Tibial nerve (tissue), 4 donors: ENCODE data around the gene SNX19. TPM values are rescaled to one million over a fixed set of nuclear protein-coding genes. Genes with fewer than 3 reads are reported as not detected.

Experiments used
- DNase-seq, 2 donors: peaks; one replicate each; pipeline ENCODE4 v3.0.0-alpha.2; 2019; ENCODE audit warnings: low spot score in 2 of 2
- H3K27ac ChIP-seq, 4 donors: fragments of 200-600 bp; sonication (generic) in 3 of 4; one replicate each; pipeline ENCODE4 v1.5.1; 2017 to 2019; ENCODE audit warnings: mild to moderate bottlenecking in 1 of 4
- H3K27me3 ChIP-seq, 2 donors: fragments of 200-600 bp; sonication (generic) in 1 of 2; one replicate each; pipeline versions ENCODE4 v1.5.1 to v1.6.0; 2017 to 2019
- H3K36me3 ChIP-seq, 3 donors: fragments of 200-600 bp; sonication (generic); one replicate each; pipeline ENCODE4 v1.5.1; 2018 to 2019
- H3K4me1 ChIP-seq, 4 donors: fragments of 200-600 bp; sonication (generic) in 3 of 4; one replicate each; pipeline ENCODE4 v1.5.1; 2017 to 2019
- H3K4me3 ChIP-seq, 4 donors: fragments of 200-600 bp; sonication (generic) in 3 of 4; one replicate each; pipeline ENCODE4 v1.5.1; 2017 to 2019; ENCODE audit warnings: mild to moderate bottlenecking in 1 of 4, moderate library complexity in 1 of 4
- H3K9me3 ChIP-seq, 4 donors: fragments of 200-600 bp; sonication (generic) in 3 of 4; one replicate each; pipeline ENCODE4 v1.5.1; 2017 to 2019
- EP300 ChIP-seq, 2 donors: sonication (generic); formaldehyde crosslinking; IDR thresholded peaks; one replicate each; pipeline ENCODE4 v1.6.1; 2017; ENCODE audit warnings: antibody characterized with exemption in 2 of 2, mild to moderate bottlenecking in 1 of 2
- POLR2A ChIP-seq, 2 donors: fragments of 450-650 bp; IDR thresholded peaks; one replicate each; pipeline ENCODE4 v1.6.1; 2017; ENCODE audit warnings: antibody characterized with exemption in 2 of 2, mild to moderate bottlenecking in 2 of 2, moderate library complexity in 2 of 2
- WGBS, 2 donors: methylation state at CpG; one replicate each; pipeline ENCODE4 v1.1.5; 2018; 5-methylcytosine and 5-hydroxymethylcytosine counted together
- total RNA-seq, 4 donors: library from RNA; depleted of rRNA; stranded (reverse); fragments of >200 nt; gene quantifications; one replicate each; pipeline ENCODE4 v1.1.0, GENCODE V29; 2016
- TF ChIP-seq, protein P1 (sequence below), 5 experiments: fragments of 200-600 bp in 3 of 5; fragments of 450-650 bp in 2 of 5; sonication (generic) in 3 of 5; IDR thresholded peaks; one replicate each; pipeline ENCODE4 v1.5.1; 2016 to 2019; ENCODE audit warnings: antibody characterized with exemption in 5 of 5, mild to moderate bottlenecking in 3 of 5, moderate library complexity in 2 of 5

Gene SNX19
- total RNA-seq, 4 donors from 2014 or later: 94.2 to 141 (median 105) TPM

GRCh38 chr11:130911306-130911705 lies 5.0 kb downstream of the SNX19 start:
- no peak for DNase-seq
- H3K36me3 ChIP-seq: peaks cover 0 to 88% (median 20%) of the 10 kb centered on the region in 3 donors
- H3K9me3 ChIP-seq: no peaks in the 10 kb centered on the region
- H3K4me3 ChIP-seq: no peak overlapping the region
- TF ChIP-seq, protein P1, sequence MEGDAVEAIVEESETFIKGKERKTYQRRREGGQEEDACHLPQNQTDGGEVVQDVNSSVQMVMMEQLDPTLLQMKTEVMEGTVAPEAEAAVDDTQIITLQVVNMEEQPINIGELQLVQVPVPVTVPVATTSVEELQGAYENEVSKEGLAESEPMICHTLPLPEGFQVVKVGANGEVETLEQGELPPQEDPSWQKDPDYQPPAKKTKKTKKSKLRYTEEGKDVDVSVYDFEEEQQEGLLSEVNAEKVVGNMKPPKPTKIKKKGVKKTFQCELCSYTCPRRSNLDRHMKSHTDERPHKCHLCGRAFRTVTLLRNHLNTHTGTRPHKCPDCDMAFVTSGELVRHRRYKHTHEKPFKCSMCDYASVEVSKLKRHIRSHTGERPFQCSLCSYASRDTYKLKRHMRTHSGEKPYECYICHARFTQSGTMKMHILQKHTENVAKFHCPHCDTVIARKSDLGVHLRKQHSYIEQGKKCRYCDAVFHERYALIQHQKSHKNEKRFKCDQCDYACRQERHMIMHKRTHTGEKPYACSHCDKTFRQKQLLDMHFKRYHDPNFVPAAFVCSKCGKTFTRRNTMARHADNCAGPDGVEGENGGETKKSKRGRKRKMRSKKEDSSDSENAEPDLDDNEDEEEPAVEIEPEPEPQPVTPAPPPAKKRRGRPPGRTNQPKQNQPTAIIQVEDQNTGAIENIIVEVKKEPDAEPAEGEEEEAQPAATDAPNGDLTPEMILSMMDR (IDR thresholded peaks at IDR 0.05): no peak
- 83 to 84% methylated on average over 11 of the region's 11 CpGs for WGBS, 2 donors
- H3K4me1 ChIP-seq: peaks cover 0 to 32% (median 10%) of the 10 kb centered on the region in 4 donors
- H3K27ac ChIP-seq: no peak overlapping the region
- no peaks in the 10 kb centered on the region for H3K27me3 ChIP-seq

GRCh38 chr11:130909650-130910049 lies 6.6 kb downstream of the SNX19 start:
- 69% methylated on average over 1 of the region's 1 CpG for WGBS, 2 donors
- H3K4me3 ChIP-seq: no peak overlapping the region
- H3K4me1 ChIP-seq: peaks cover 0 to 21% (median 1%) of the 10 kb centered on the region in 4 donors
- H3K9me3 ChIP-seq: no peaks in the 10 kb centered on the region
- no peak for DNase-seq
- peaks cover 2 to 99% (median 25%) of the 10 kb centered on the region in 3 donors for H3K36me3 ChIP-seq
- no peak overlapping the region for H3K27ac ChIP-seq
- TF ChIP-seq POLR2A (IDR thresholded peaks at IDR 0.05) (no peak), EP300 (IDR thresholded peaks at IDR 0.05) (no peak)
- TF ChIP-seq, protein P1 (IDR thresholded peaks at IDR 0.05): no peak
- no peaks in the 10 kb centered on the region for H3K27me3 ChIP-seq

GRCh38 chr11:130908770-130909625 lies 7.3 kb downstream of the SNX19 start:
- H3K36me3 ChIP-seq: peaks cover 2 to 99% (median 25%) of the 10 kb centered on the region in 3 donors
- H3K4me1 ChIP-seq: peaks cover 0 to 15% (median 0%) of the 10 kb centered on the region in 4 donors
- H3K27ac ChIP-seq: no peak overlapping the region
- no peaks in the 10 kb centered on the region for H3K9me3 ChIP-seq
- TF ChIP-seq EP300 (IDR thresholded peaks at IDR 0.05) (no peak), POLR2A (IDR thresholded peaks at IDR 0.05) (no peak)
- TF ChIP-seq, protein P1 (IDR thresholded peaks at IDR 0.05): no peak
- no peak for DNase-seq
- no peaks in the 10 kb centered on the region for H3K27me3 ChIP-seq
- WGBS, 2 donors: 87 to 88% methylated on average over 4 of the region's 4 CpGs
- no peak overlapping the region for H3K4me3 ChIP-seq

DNA sequence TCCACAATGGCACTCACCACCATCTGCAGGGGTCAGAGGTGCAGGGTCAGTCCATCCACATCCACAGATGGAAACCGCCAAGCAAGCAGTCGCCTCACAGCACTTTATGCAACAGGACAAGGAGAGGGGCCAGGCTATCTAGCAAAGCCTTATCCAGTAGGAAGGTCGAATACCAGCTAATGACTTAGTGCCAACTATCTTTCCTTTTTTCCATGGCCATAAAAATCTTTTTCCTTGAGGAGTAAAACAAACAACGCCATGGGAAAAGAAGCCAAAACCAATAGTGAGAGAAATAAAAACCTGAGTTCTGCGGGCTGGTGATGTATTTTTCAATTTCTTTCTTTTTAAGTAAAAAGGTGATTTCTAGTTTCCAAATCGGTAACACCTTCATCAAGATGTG lies 8.2 kb downstream of the SNX19 start:
- Histone ChIP-seq H3K36me3 (peaks cover 2 to 99% (median 25%) of the 10 kb centered on the region in 3 donors), H3K4me3 (no peak overlapping the region), H3K27me3 (no peaks in the 10 kb centered on the region), H3K27ac (no peak overlapping the region), H3K4me1 (peaks cover 0 to 6% (median 0%) of the 10 kb centered on the region in 4 donors), H3K9me3 (no peaks in the 10 kb centered on the region)
- no peak for TF ChIP-seq POLR2A (IDR thresholded peaks at IDR 0.05)
- TF ChIP-seq, protein P1 (IDR thresholded peaks at IDR 0.05): no peak
- TF ChIP-seq EP300 (IDR thresholded peaks at IDR 0.05): no peak
- WGBS, 2 donors: 86 to 93% methylated on average over 6 of the region's 6 CpGs
- DNase-seq: no peak

DNA sequence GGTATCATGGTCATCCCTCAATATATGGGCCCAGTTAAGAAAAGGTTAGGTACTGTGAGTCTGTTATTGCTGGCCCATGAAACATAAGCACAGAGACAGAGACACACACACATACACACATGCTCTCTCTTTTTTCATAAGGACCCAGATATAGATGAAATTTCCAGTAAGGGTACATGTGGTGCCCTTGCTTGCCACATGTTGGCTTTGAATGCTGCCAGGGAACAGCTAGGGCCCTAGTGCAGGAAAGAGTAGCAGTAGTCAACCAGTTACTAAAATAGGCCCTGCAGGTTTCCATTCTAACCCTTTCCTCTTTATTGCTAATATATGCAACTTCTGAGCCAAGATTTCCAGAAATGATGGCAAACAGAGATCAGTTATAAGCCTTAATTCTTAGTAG lies 9.1 kb downstream of the SNX19 start:
- Histone ChIP-seq H3K4me3 (no peak overlapping the region), H3K27ac (no peak overlapping the region), H3K4me1 (peaks cover 0 to 4% (median 0%) of the 10 kb centered on the region in 4 donors), H3K36me3 (peaks cover 2 to 99% (median 25%) of the 10 kb centered on the region in 3 donors), H3K9me3 (no peaks in the 10 kb centered on the region), H3K27me3 (no peaks in the 10 kb centered on the region)
- no peak for DNase-seq
- TF ChIP-seq EP300 (IDR thresholded peaks at IDR 0.05) (no peak), POLR2A (IDR thresholded peaks at IDR 0.05) (no peak)
- TF ChIP-seq, protein P1 (IDR thresholded peaks at IDR 0.05): no peak
